HG03196 (cell line): ENCODE measurements around the gene ZNF407.

Experiments used
- ATAC-seq: cut with Tn5 transposase; IDR thresholded peaks from one replicate; pipeline ENCODE4 v1.9.1; 2021; ENCODE audit not compliant: unreplicated experiment

ZNF407 gene

GRCh38 chr18:75109819-75110218 lies 512.1 kb downstream of the ZNF407 start:
- no peak for ATAC-seq

GRCh38 chr18:75110311-75110710 lies 512.6 kb downstream of the ZNF407 start:
- no peak for ATAC-seq

- no peak for ATAC-seq
These were observed 513.3 kb downstream of the ZNF407 start for GRCh38 chr18:75110846-75111415.

GRCh38 chr18:75111760-75112159 lies 514.1 kb downstream of the ZNF407 start:
- no peak for ATAC-seq

GRCh38 chr18:75112186-75113096 lies 514.8 kb downstream of the ZNF407 start:
- no peak for ATAC-seq

GRCh38 chr18:75113455-75113854 lies 515.8 kb downstream of the ZNF407 start:
- no peak for ATAC-seq

GRCh38 chr18:75114231-75114764 lies 516.6 kb downstream of the ZNF407 start:
- ATAC-seq, result no peak
